ENCODE measurements around the gene DYNAP.
A peak's percentile ranks its signal among the peaks of the same experiment; 100 is the strongest.

The DYNAP gene

DNA sequence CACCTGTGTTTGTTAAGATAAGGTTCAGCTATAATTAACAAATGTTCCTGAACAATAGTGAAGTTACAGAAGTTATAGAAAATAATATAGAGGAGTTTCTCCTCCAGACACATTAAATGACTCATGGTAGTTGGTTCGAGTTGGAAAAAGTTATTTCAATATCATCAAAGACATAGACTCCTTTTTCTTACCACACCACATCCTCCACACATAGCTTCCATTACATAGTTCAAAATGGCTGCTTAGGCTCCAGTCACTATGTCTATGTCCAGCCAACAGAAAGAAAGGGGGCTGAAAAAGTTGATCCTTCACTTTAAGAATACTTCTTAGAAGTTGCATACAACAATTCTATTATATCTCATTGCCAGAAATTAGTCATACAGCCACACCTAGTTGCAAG lies 50.7 kb downstream of the DYNAP start:
- ChIA-PET POLR2A (no interaction called here), CTCF (no interaction called here)
- no peak for TF ChIP-seq BHLHE40 (IDR thresholded peaks at IDR 0.05; ENCODE audit: borderline replicate concordance)
- TF ChIP-seq LEF1 (IDR thresholded peaks at IDR 0.05; ENCODE audit: borderline replicate concordance): no peak
- TF ChIP-seq SP1 (IDR thresholded peaks at IDR 0.05): no peak
- TF ChIP-seq FOXM1 (IDR thresholded peaks at IDR 0.05; ENCODE audit: borderline replicate concordance): no peak
- TF ChIP-seq TARDBP (IDR thresholded peaks at IDR 0.05): no peak
- TF ChIP-seq, protein P1, sequence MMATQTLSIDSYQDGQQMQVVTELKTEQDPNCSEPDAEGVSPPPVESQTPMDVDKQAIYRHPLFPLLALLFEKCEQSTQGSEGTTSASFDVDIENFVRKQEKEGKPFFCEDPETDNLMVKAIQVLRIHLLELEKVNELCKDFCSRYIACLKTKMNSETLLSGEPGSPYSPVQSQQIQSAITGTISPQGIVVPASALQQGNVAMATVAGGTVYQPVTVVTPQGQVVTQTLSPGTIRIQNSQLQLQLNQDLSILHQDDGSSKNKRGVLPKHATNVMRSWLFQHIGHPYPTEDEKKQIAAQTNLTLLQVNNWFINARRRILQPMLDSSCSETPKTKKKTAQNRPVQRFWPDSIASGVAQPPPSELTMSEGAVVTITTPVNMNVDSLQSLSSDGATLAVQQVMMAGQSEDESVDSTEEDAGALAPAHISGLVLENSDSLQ (IDR thresholded peaks at IDR 0.05): no peak
- no peak for TF ChIP-seq ZNF384 (IDR thresholded peaks at IDR 0.05)
- TF ChIP-seq L3MBTL2 (conservative IDR thresholded peaks at IDR 0.05): no peak
- TF ChIP-seq FOXK2 (IDR thresholded peaks at IDR 0.05): no peak
- no peak for TF ChIP-seq ELF4 (IDR thresholded peaks at IDR 0.05)
- no peak for TF ChIP-seq FOXA1 (IDR thresholded peaks at IDR 0.05)
- no peak for TF ChIP-seq CTBP1 (IDR thresholded peaks at IDR 0.05; ENCODE audit: borderline replicate concordance)
- no peak for DNase-seq (ENCODE audit: extremely low spot score)

DNA sequence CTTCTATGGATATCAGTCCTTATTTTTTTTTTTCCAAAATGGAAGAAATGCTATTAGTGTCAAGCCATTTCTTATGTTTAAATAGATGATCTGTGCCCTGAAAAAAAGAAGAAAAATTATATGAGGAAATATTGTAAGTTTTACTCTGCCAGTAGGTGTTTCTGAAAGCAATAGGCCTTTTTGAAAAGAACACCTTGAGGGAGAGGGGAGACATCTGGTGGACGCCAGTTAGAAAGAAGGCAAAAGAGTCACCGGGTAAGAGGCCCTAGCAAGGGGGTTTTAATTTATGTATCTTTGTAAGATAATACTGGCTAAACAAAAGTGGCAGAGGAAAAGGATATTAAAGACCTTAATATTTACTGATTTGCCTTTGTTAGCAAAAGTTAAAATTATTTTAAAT lies 56.1 kb downstream of the DYNAP start:
- CTCF ChIA-PET: no interaction called here
- DNase-seq (ENCODE audit: extremely low spot score): peak; percentile 5
- POLR2A ChIA-PET: no interaction called here
- TF ChIP-seq ELF4 (IDR thresholded peaks at IDR 0.05) (no peak), SP1 (IDR thresholded peaks at IDR 0.05) (no peak), HDGF (IDR thresholded peaks at IDR 0.05; ENCODE audit: borderline replicate concordance) (no peak), FOXM1 (IDR thresholded peaks at IDR 0.05; ENCODE audit: borderline replicate concordance) (no peak), ARNT (IDR thresholded peaks at IDR 0.05) (no peak), L3MBTL2 (conservative IDR thresholded peaks at IDR 0.05) (no peak), ZNF384 (IDR thresholded peaks at IDR 0.05) (no peak), FOXK2 (IDR thresholded peaks at IDR 0.05) (no peak), SUZ12 (IDR thresholded peaks at IDR 0.05) (no peak), NFRKB (IDR thresholded peaks at IDR 0.05) (no peak), CTBP1 (IDR thresholded peaks at IDR 0.05; ENCODE audit: borderline replicate concordance) (no peak), BHLHE40 (IDR thresholded peaks at IDR 0.05; ENCODE audit: borderline replicate concordance) (no peak), TARDBP (IDR thresholded peaks at IDR 0.05) (no peak), LEF1 (IDR thresholded peaks at IDR 0.05; ENCODE audit: borderline replicate concordance) (no peak), FOXA1 (IDR thresholded peaks at IDR 0.05) (no peak)
- TF ChIP-seq, protein P1 (IDR thresholded peaks at IDR 0.05): no peak
